Liver (tissue), 3 donors: ENCODE measurements around the gene PTPRD.

Experiments used
- CTCF ChIP-seq: fragments of 150-350 bp; IDR thresholded peaks from 2 replicates; pipeline ENCODE4 v1.5.1; 2017; ENCODE audit warnings: improper control_type of control experiment, low read depth, low read length; ENCODE audit not compliant: missing input control
- RAD21 ChIP-seq, 2 donors: IDR thresholded peaks; 2 replicates each; pipeline ENCODE4 v1.6.1; 2016; ENCODE audit warnings: antibody characterized with exemption in 2 of 2, mild to moderate bottlenecking in 2 of 2
- TF ChIP-seq, protein P1 (sequence below): IDR thresholded peaks from 2 replicates; pipeline ENCODE4 v1.6.1; 2016; ENCODE audit warnings: antibody characterized with exemption, mild to moderate bottlenecking
- donor health status: healthy.
- donor health status: healthy.

DNA sequence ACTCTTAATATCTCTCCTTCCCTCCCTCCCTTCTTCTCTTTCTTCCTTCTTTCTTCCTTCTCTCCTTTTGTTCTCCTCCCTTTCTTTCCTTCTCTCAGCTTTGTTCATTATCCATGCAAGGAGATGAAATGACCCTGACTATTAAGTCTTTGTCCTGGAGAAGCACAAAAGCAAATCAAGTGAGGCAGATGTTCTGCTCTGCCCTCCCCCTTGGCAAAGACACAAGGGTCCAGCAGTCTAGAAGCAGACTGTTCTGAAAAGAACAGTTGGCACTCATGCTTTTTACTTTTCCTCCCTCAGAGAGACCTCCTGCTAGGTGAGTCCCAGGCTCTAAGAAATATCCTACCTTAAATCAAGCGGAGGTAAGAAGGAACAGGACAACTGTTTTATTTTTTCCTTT, 1745.7 kb downstream of the PTPRD start:
- TF ChIP-seq, protein P1, sequence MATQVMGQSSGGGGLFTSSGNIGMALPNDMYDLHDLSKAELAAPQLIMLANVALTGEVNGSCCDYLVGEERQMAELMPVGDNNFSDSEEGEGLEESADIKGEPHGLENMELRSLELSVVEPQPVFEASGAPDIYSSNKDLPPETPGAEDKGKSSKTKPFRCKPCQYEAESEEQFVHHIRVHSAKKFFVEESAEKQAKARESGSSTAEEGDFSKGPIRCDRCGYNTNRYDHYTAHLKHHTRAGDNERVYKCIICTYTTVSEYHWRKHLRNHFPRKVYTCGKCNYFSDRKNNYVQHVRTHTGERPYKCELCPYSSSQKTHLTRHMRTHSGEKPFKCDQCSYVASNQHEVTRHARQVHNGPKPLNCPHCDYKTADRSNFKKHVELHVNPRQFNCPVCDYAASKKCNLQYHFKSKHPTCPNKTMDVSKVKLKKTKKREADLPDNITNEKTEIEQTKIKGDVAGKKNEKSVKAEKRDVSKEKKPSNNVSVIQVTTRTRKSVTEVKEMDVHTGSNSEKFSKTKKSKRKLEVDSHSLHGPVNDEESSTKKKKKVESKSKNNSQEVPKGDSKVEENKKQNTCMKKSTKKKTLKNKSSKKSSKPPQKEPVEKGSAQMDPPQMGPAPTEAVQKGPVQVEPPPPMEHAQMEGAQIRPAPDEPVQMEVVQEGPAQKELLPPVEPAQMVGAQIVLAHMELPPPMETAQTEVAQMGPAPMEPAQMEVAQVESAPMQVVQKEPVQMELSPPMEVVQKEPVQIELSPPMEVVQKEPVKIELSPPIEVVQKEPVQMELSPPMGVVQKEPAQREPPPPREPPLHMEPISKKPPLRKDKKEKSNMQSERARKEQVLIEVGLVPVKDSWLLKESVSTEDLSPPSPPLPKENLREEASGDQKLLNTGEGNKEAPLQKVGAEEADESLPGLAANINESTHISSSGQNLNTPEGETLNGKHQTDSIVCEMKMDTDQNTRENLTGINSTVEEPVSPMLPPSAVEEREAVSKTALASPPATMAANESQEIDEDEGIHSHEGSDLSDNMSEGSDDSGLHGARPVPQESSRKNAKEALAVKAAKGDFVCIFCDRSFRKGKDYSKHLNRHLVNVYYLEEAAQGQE: no peak
- TF ChIP-seq CTCF (no peak), RAD21 (IDR thresholded peaks at IDR 0.05) (no peak)
